Panc1 (cell line): ENCODE data around the gene ALPL.

ENCODE experiments used
- SIN3A ChIP-seq: IDR thresholded peaks from 2 replicates; pipeline ENCODE4 v1.6.1; 2012; ENCODE audit warnings: low read depth, mild to moderate bottlenecking, low read length, moderate library complexity, borderline replicate concordance; ENCODE audit not compliant: insufficient read depth
- TCF7L2 ChIP-seq: IDR thresholded peaks from 2 replicates; pipeline ENCODE4 v1.6.1; 2011; ENCODE audit warnings: mild to moderate bottlenecking, low read depth, low read length, inconsistent platforms
- TF ChIP-seq, protein P1 (sequence below): fragments of 450-650 bp; IDR thresholded peaks from 2 replicates; pipeline ENCODE4 v1.5.1; 2017; ENCODE audit warnings: mild to moderate bottlenecking
- TF ChIP-seq, protein P2 (sequence below), 2 experiments: IDR thresholded peaks; 2 replicates each; pipeline ENCODE4 v1.6.1; 2011 to 2012; ENCODE audit warnings: low read depth in 2 of 2, control low read depth in 1 of 2, low read length in 1 of 2, mild to moderate bottlenecking in 1 of 2, moderate library complexity in 1 of 2; ENCODE audit not compliant: insufficient read depth in 1 of 2

DNA sequence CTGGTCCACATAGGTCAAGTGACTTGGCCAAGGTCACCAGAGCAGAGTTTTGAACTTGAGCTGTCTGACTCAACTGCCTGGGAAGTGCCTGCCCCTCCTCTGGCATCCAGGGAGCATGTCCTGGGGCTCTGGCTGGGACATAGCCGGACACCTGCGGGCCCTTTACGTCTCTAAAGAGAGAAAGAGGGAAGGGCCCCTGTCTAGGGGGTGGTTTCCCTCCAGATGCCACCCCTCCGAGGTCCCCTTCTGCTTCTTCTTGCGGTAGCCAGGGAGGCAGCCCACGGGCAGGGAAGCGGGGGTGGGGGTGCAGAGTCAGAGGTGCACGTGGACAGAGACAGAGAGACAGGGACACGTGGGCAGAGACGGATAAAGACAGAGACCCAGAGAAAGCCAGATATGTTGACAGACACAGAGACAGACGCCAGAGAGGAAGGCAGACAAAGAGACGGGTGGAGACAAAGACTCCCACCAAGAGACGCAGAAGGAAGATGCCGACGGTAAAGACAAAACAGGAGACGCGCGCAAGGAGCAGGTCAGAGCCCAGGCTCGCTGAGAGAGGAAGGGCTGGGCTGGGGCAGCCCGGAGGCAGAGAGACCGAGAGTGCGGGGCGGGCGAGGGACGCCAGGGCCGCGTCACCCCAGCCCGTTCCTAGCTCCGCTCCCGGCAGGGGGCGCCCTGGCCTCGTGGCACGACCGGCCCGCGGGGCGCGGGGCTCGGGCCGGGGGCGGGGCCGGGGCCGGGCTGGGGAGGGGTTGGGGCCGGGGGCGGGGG, 458 bp upstream of the ALPL start:
- TF ChIP-seq, protein P1, sequence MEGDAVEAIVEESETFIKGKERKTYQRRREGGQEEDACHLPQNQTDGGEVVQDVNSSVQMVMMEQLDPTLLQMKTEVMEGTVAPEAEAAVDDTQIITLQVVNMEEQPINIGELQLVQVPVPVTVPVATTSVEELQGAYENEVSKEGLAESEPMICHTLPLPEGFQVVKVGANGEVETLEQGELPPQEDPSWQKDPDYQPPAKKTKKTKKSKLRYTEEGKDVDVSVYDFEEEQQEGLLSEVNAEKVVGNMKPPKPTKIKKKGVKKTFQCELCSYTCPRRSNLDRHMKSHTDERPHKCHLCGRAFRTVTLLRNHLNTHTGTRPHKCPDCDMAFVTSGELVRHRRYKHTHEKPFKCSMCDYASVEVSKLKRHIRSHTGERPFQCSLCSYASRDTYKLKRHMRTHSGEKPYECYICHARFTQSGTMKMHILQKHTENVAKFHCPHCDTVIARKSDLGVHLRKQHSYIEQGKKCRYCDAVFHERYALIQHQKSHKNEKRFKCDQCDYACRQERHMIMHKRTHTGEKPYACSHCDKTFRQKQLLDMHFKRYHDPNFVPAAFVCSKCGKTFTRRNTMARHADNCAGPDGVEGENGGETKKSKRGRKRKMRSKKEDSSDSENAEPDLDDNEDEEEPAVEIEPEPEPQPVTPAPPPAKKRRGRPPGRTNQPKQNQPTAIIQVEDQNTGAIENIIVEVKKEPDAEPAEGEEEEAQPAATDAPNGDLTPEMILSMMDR, result peak; percentile 89
- TF ChIP-seq, protein P2, sequence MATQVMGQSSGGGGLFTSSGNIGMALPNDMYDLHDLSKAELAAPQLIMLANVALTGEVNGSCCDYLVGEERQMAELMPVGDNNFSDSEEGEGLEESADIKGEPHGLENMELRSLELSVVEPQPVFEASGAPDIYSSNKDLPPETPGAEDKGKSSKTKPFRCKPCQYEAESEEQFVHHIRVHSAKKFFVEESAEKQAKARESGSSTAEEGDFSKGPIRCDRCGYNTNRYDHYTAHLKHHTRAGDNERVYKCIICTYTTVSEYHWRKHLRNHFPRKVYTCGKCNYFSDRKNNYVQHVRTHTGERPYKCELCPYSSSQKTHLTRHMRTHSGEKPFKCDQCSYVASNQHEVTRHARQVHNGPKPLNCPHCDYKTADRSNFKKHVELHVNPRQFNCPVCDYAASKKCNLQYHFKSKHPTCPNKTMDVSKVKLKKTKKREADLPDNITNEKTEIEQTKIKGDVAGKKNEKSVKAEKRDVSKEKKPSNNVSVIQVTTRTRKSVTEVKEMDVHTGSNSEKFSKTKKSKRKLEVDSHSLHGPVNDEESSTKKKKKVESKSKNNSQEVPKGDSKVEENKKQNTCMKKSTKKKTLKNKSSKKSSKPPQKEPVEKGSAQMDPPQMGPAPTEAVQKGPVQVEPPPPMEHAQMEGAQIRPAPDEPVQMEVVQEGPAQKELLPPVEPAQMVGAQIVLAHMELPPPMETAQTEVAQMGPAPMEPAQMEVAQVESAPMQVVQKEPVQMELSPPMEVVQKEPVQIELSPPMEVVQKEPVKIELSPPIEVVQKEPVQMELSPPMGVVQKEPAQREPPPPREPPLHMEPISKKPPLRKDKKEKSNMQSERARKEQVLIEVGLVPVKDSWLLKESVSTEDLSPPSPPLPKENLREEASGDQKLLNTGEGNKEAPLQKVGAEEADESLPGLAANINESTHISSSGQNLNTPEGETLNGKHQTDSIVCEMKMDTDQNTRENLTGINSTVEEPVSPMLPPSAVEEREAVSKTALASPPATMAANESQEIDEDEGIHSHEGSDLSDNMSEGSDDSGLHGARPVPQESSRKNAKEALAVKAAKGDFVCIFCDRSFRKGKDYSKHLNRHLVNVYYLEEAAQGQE (IDR thresholded peaks at IDR 0.05; ENCODE audit: insufficient read depth in 1 of 2, low read depth in 2 of 2, low read length in 1 of 2), result no peak
- TF ChIP-seq TCF7L2 (no peak), SIN3A (no peak)
